NCI-H2029 treated with DMSO at 0.1 percent for 48 hours (cell line): ENCODE measurements around the gene NRSN2.
A peak's percentile ranks its signal among the peaks of the same experiment; 100 is the strongest.
"Not testable (repeated sequence)": the region's sequence is repeated elsewhere in the genome, so short reads cannot be mapped to it uniquely, and the experiment has no call there.

ENCODE experiments used
- DNase-seq: peaks from one replicate; lab custom pipeline; 2025; lab: John Stamatoyannopoulos, UW

NRSN2 gene

GRCh38 chr20:325045-325888 is 21.6 kb upstream of the NRSN2 start, which contains the start of gene SOX12:
Gene SOX12 (plus strand): TSS chr20:325552. CDS start chr20:325925, 373 bp downstream.
- DNase-seq, result peak; percentile 63

- DNase-seq, result no peak
Observed at GRCh38 chr20:325889-326644, 20.8 kb upstream of the NRSN2 start.

GRCh38 chr20:326645-327185 is 20.2 kb upstream of the NRSN2 start:
- DNase-seq, result no peak

GRCh38 chr20:327186-328026 is 19.5 kb upstream of the NRSN2 start:
- peak; percentile 57 for DNase-seq

GRCh38 chr20:328027-328974 is 18.6 kb upstream of the NRSN2 start:
- no peak for DNase-seq

GRCh38 chr20:328975-329695 is 17.8 kb upstream of the NRSN2 start:
- no peak for DNase-seq

- DNase-seq, result no peak
Observed at GRCh38 chr20:329851-330232, 17.1 kb upstream of the NRSN2 start.

GRCh38 chr20:330233-331149 is 16.4 kb upstream of the NRSN2 start:
- DNase-seq, result peak; percentile 32

GRCh38 chr20:334578-334977 is 12.3 kb upstream of the NRSN2 start:
- no peak for DNase-seq

GRCh38 chr20:336040-336439 is 10.9 kb upstream of the NRSN2 start:
- not testable (repeated sequence) for DNase-seq

GRCh38 chr20:341682-342081 is 5.2 kb upstream of the NRSN2 start:
- no peak for DNase-seq

GRCh38 chr20:343107-343506 is 3.8 kb upstream of the NRSN2 start:
- DNase-seq, result no peak

- no peak for DNase-seq
Observed at GRCh38 chr20:346033-346639, 775 bp upstream of the NRSN2 start.

GRCh38 chr20:347317-347639 is 367 bp downstream of the NRSN2 start:
- no peak for DNase-seq

- DNase-seq, result peak; percentile 60
Observed at GRCh38 chr20:347640-348484, 951 bp downstream of the NRSN2 start.

- DNase-seq, result no peak
Observed at GRCh38 chr20:348972-349841, 2.3 kb downstream of the NRSN2 start.

GRCh38 chr20:353166-353565 is 6.3 kb downstream of the NRSN2 start:
- DNase-seq, result no peak
